Measurements from ENCODE around the gene KRTAP9-1.

DNA sequence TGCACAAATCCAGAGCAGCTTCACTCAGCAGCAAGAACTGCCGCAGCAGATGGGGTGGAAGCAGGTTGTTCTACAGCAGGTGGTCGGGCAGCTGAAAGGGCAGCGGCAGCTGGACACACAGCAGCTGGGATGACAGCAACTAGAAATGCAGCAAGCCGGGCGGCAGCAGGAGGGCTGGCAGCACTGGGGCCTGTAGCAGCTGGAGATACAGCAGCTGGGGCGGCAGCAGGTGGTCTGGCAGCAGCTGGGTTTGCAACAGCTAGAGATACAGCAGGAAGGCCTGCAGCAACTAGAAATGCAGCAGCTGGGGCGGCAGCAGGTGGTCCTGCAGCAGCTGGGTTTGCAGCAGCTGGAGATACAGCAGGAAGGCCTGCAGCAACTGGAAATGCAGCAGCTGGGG lies 22.1 kb upstream of the KRTAP9-1 start:
- TF ChIP-seq, protein P1, sequence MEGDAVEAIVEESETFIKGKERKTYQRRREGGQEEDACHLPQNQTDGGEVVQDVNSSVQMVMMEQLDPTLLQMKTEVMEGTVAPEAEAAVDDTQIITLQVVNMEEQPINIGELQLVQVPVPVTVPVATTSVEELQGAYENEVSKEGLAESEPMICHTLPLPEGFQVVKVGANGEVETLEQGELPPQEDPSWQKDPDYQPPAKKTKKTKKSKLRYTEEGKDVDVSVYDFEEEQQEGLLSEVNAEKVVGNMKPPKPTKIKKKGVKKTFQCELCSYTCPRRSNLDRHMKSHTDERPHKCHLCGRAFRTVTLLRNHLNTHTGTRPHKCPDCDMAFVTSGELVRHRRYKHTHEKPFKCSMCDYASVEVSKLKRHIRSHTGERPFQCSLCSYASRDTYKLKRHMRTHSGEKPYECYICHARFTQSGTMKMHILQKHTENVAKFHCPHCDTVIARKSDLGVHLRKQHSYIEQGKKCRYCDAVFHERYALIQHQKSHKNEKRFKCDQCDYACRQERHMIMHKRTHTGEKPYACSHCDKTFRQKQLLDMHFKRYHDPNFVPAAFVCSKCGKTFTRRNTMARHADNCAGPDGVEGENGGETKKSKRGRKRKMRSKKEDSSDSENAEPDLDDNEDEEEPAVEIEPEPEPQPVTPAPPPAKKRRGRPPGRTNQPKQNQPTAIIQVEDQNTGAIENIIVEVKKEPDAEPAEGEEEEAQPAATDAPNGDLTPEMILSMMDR (conservative IDR thresholded peaks at IDR 0.05 in 1 of 2, IDR thresholded peaks at IDR 0.05 in 1 of 2; ENCODE audit: low read depth in 1 of 2, low read length in 2 of 2): no peak
- TF ChIP-seq EZH2 (IDR thresholded peaks at IDR 0.05; ENCODE audit: low read length, missing control alignments): no peak
